Brain microvascular endothelial cell (primary cell): ENCODE results near the gene LRRC15.
A peak's percentile ranks its signal among the peaks of the same experiment; 100 is the strongest.

Experiments used
- DNase-seq: peaks from one replicate; pipeline ENCODE4 v3.0.0-alpha.2; 2020
- H3K27ac ChIP-seq: fragments of 250-450 bp; sonication (Bioruptor Pico); 2 replicates; pipeline ENCODE4 v1.5.1; 2020; ENCODE audit warnings: mild to moderate bottlenecking, moderate library complexity
- H3K27me3 ChIP-seq: fragments of 250-450 bp; sonication (Bioruptor Pico); replicated peaks from 2 replicates; pipeline ENCODE4 v1.5.1; 2020; ENCODE audit warnings: mild to moderate bottlenecking
- H3K36me3 ChIP-seq: fragments of 250-450 bp; sonication (Bioruptor Pico); replicated peaks from 2 replicates; pipeline ENCODE4 v1.5.1; 2020; ENCODE audit warnings: mild to moderate bottlenecking
- H3K4me3 ChIP-seq: 2 replicates; pipeline ENCODE4 v1.5.1; 2011; ENCODE audit warnings: low read depth, mild to moderate bottlenecking, control low read depth, low read length, moderate library complexity
- in situ Hi-C: cut with HindIII; loops from 2 replicates; pipeline ENCODE4 v1.10.0; 2017; ENCODE audit warnings: low sequenced_read_pairs, low pct_ligation_motif_present
- TF ChIP-seq, protein P1 (sequence below): IDR thresholded peaks from 2 replicates; pipeline ENCODE4 v1.5.1; 2011; ENCODE audit warnings: low read depth, mild to moderate bottlenecking, moderate library complexity, low read length, control low read depth, inconsistent platforms; ENCODE audit errors: missing control alignments

Gene LRRC15

DNA sequence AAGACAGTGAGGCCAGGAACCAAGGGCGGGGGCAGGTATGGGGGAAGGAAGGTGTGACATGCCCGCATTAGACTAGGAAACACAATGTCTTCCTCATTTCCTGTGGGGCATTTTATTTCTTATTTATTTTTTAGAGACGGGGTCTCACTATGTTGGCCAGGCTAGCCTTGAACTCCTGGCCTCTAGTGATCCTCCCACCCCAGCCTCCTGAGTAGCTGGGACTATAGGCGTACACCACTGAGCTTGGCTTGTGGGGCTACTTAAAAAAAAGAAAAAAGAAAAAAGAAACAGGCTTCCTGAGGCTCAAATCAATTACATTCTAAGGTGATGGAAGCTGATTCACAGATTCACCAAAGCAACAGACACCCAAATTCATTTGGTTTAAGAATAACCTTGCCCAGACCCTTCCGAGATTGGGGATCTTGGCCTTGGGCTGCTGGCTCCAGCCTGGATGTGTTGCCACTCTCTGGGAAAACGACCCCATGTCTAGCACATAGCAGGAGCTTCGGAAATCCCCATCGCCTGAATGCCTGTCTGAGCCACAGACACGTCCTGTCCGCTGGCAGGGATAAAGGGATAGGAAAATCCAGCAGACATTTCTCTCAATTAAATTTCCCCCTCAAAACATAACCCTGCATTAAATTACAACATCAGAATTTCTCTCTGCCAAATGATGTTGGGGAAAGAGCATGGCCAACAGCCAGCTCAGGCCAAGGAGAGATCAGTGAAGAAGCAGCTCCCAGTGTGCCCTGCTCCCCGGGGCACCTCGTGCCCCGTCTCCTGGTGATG is 31.4 kb downstream of the LRRC15 start:
- no peak for DNase-seq
- Histone ChIP-seq H3K27me3 (peaks cover 3% of the 10 kb centered on the region), H3K36me3 (no peaks in the 10 kb centered on the region), H3K27ac (no peak overlapping the region), H3K4me3 (no peak overlapping the region)
- in situ Hi-C loops, result no loop called here
- TF ChIP-seq, protein P1, sequence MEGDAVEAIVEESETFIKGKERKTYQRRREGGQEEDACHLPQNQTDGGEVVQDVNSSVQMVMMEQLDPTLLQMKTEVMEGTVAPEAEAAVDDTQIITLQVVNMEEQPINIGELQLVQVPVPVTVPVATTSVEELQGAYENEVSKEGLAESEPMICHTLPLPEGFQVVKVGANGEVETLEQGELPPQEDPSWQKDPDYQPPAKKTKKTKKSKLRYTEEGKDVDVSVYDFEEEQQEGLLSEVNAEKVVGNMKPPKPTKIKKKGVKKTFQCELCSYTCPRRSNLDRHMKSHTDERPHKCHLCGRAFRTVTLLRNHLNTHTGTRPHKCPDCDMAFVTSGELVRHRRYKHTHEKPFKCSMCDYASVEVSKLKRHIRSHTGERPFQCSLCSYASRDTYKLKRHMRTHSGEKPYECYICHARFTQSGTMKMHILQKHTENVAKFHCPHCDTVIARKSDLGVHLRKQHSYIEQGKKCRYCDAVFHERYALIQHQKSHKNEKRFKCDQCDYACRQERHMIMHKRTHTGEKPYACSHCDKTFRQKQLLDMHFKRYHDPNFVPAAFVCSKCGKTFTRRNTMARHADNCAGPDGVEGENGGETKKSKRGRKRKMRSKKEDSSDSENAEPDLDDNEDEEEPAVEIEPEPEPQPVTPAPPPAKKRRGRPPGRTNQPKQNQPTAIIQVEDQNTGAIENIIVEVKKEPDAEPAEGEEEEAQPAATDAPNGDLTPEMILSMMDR, result no peak

DNA sequence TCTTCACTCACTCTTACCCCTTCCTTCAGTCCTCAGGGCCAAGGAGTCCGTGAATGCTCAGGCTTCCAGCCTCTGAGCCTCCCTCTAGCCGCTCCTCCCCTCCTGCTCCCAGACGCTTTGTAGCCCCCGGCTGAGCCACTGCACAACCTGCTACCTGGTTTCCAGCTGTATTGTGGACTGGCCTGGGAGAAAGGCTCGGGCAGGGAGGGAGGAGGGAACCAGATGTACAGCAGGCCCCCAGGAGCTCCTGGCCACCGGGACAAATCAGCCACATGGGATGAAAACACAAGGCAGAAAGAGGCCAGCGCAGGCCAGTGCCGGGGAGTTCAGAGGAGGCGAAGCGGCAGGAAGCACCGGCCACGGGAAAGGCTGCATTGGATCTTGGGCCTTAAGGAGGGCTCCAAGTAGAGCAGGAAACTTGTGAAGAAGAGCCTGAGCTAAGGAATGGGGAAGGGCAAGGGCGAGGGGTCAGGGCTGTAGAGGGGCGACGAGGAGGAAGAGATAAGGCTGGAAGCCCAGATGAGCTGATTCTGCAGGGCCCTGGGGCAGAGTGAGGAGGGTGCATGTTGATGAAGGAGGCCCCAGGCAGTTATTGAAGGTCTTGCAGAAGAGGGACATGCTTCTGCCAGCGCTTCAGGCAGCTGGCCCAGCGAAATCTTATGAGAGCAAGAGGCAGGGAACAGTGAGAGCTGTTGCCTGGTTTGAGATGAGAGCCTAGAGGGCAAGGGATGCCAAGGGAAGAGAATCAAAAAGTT is 32.8 kb downstream of the LRRC15 start:
- TF ChIP-seq, protein P1, result no peak
- no peak for DNase-seq
- Histone ChIP-seq H3K4me3 (no peak overlapping the region), H3K27me3 (no peaks in the 10 kb centered on the region), H3K36me3 (no peaks in the 10 kb centered on the region), H3K27ac (no peak overlapping the region)
- in situ Hi-C loops, result no loop called here

DNA sequence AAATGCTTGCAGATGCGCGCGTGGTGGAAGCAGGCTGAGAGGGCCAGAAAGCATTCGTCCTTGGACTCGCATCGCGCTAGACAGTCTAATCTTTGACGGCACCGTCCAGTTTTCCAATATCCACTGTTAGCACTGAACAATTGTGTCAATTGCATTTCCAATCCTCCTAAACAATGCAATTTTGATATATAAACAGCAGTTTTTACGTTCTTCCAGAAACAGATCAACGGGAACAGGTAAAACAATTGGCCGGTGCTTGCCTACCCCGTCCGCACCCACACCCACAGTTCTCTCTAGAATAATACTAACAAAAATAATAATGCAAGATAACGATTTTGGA is 35.6 kb downstream of the LRRC15 start:
- Histone ChIP-seq H3K4me3 (no peak overlapping the region), H3K36me3 (no peaks in the 10 kb centered on the region), H3K27ac (no peak overlapping the region), H3K27me3 (no peaks in the 10 kb centered on the region)
- no peak for DNase-seq
- in situ Hi-C loops, result no loop called here
- TF ChIP-seq, protein P1, result no peak

DNA sequence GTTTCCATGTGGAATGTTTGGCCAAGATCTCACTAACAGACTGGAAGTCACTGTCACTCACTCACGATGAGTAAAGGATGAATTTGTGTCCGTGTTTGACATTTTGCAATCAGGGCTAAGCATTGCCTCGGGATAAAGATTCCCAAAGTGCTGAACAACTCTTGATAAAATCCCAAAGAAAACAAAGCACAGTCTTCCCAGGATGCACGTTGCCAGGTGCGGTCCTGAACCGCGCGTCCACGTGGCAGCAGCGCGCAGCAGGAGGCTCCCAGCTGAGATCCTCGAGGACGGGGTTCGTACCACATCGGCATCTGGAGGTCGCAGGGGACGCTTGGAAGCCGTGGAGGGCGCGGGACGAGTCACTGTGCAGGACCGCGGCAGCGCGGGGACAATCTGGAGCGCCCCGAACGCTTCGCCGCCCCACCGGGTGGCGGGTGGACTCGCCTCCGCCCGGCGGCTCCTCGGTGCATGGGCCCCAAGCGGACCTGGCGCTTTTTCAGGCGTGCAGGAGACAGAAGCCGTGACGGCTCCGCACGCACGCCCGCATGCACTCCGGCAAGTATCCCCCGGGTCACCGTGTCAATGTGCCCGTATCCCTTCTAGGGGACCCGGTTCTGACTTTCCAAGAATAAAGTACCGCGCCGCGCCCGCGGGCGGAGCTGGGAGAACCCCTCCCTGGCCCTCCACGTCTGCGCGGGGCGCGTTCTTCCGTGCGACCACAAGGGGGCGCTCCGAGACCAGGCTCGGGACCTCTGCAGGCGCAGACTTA is 36.1 kb downstream of the LRRC15 start:
- no peaks in the 10 kb centered on the region for H3K27me3 ChIP-seq
- no peak overlapping the region for H3K27ac ChIP-seq
- in situ Hi-C loops, result no loop called here
- H3K36me3 ChIP-seq, result no peaks in the 10 kb centered on the region
- DNase-seq, result peak; percentile 75
- peak overlapping the region; percentile 55 for H3K4me3 ChIP-seq
- TF ChIP-seq, protein P1, result peak; percentile 97

DNA sequence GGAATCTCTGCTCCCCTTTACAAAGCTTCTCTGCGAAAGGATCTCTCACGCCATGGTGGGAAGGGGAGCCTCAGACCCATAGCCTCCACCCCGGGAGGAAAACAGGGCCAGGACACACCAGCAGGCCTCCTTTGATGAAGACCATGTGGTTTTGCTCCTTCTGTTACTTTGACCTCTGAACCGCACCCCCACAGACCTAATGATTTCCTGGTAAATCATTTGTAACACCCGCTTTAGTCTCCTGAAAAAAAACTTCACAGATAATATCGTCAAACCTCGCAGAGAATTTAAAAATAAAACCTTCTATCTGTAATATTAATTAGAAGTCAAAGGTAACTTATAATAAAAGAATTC is 36.7 kb downstream of the LRRC15 start:
- no peak overlapping the region for H3K27ac ChIP-seq
- no peak for DNase-seq
- no peak overlapping the region for H3K4me3 ChIP-seq
- in situ Hi-C loops, result no loop called here
- no peaks in the 10 kb centered on the region for H3K36me3 ChIP-seq
- H3K27me3 ChIP-seq, result no peaks in the 10 kb centered on the region
- TF ChIP-seq, protein P1, result no peak
